Gastrocnemius medialis (tissue), 4 donors: ENCODE results near the gene C10orf105. TPM values are rescaled to one million over a fixed set of nuclear protein-coding genes. Genes with fewer than 3 reads are reported as not detected.

ENCODE experiments used
- ATAC-seq, 2 donors: fragments of 150-250 bp; one replicate each; pipeline ENCODE4 v1.9.1; 2016
- DNase-seq, 2 donors: peaks; one replicate each; pipeline ENCODE4 v3.0.0-alpha.2; 2019
- H3K27ac ChIP-seq, 4 donors: fragments of 200-600 bp; sonication (generic); 1 replicate in 1 of 4; 2 replicates in 3 of 4; pipeline ENCODE4 v1.5.1; 2016 to 2018; ENCODE audit warnings: mild to moderate bottlenecking in 2 of 4, moderate library complexity in 1 of 4
- H3K27me3 ChIP-seq, 3 donors: fragments of 200-600 bp; sonication (generic) in 2 of 3; 1 replicate in 1 of 3; 2 replicates in 2 of 3; pipeline versions ENCODE4 v1.5.1 to v1.6.0; 2016 to 2019; ENCODE audit warnings: mild to moderate bottlenecking in 1 of 3, moderate library complexity in 1 of 3
- H3K36me3 ChIP-seq, 2 donors: fragments of 200-600 bp; sonication (generic) in 1 of 2; one replicate each; pipeline ENCODE4 v1.5.1; 2017 to 2018
- H3K4me1 ChIP-seq, 2 donors: fragments of 200-600 bp; sonication (generic) in 1 of 2; one replicate each; pipeline ENCODE4 v1.5.1; 2016 to 2017; ENCODE audit warnings: mild to moderate bottlenecking in 2 of 2
- H3K4me3 ChIP-seq, 4 donors: fragments of 200-600 bp; sonication (generic) in 3 of 4; 1 replicate in 1 of 4; 2 replicates in 3 of 4; pipeline ENCODE4 v1.5.1; 2016 to 2019; ENCODE audit warnings: mild to moderate bottlenecking in 2 of 4
- H3K9me3 ChIP-seq, 3 donors: fragments of 200-600 bp; sonication (generic) in 2 of 3; 1 replicate in 1 of 3; 2 replicates in 2 of 3; pipeline ENCODE4 v1.5.1; 2016 to 2019
- POLR2A ChIP-seq, 2 donors: fragments of 450-650 bp; IDR thresholded peaks; one replicate each; pipeline ENCODE4 v1.6.1; 2017; ENCODE audit warnings: antibody characterized with exemption in 2 of 2, mild to moderate bottlenecking in 2 of 2, moderate library complexity in 2 of 2
- in situ Hi-C, 4 donors: fragments of 200-750 bp; cut with MboI; loops; one replicate each; pipeline versions ENCODE4 v1.15.0 to v1.8.0; 2017; ENCODE audit warnings: low sequenced_read_pairs in 4 of 4
- intact Hi-C: fragments of 100-400 bp; cut with DNase I; formaldehyde crosslinking; loops from one replicate; pipeline ENCODE4 v1.15.1; 2023; ENCODE audit warnings: low total_unique reads
- total RNA-seq, 4 donors: library from RNA; depleted of rRNA; stranded (reverse); fragments of >200 nt; gene quantifications; one replicate each; pipeline versions ENCODE4 v1.1.0 to v1.2.3, GENCODE V29; 2016
- TF ChIP-seq, protein P1 (sequence below), 5 experiments: fragments of 450-650 bp in 3 of 5; fragments of 200-600 bp in 2 of 5; sonication (generic) in 2 of 5; IDR thresholded peaks in 4 of 5; conservative IDR thresholded peaks in 1 of 5; 1 replicate in 4 of 5; 2 replicates in 1 of 5; pipeline ENCODE4 v1.5.1; 2016 to 2019; ENCODE audit warnings: antibody characterized with exemption in 5 of 5, mild to moderate bottlenecking in 3 of 5, moderate library complexity in 3 of 5

C10orf105 gene
- total RNA-seq, 4 donors from 2014 or later, result not detected

DNA sequence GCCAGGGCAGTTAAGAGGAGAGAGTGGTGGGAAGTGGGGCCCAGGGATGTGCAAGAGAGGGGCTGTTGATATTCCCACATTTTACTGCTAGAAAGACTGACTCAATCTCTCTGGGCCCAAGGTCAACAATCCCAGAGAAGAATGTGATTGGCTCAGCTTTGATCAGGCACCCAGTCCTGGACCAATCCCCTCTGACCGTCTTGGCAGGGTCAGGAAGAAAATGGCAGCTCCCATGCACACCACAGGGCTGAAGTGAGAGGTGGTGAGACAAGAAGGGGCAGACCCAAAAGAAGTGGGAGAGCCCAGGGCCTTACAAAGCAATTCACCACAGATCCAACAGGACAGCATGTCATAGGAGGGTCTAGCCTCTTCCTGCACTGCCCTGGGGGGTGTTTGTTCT is 3.3 kb upstream of the C10orf105 start:
- in situ Hi-C loops, result no loop called here
- intact Hi-C loops, result no loop called here

DNA sequence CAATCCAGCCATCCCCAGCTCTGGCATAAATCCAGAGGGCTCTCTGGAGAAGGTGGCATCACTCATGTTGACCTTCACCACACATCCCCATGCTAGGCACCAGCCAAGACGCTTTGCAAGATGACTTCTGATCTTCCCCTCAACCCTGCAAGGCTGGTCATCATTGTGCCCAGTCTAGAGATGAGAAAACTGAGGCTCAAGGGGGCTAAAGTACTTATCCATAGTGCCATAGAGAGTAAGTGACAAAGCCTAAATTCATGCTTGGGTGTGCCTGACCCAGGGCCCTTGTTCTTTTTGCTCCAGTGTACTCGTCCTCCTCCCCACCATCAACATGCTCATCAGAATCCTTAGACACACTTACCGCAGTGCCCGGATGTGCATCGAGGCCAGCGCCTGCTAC is 1.7 kb upstream of the C10orf105 start:
- intact Hi-C loops, result no loop called here
- in situ Hi-C loops, result no loop called here
- TF ChIP-seq, protein P1, sequence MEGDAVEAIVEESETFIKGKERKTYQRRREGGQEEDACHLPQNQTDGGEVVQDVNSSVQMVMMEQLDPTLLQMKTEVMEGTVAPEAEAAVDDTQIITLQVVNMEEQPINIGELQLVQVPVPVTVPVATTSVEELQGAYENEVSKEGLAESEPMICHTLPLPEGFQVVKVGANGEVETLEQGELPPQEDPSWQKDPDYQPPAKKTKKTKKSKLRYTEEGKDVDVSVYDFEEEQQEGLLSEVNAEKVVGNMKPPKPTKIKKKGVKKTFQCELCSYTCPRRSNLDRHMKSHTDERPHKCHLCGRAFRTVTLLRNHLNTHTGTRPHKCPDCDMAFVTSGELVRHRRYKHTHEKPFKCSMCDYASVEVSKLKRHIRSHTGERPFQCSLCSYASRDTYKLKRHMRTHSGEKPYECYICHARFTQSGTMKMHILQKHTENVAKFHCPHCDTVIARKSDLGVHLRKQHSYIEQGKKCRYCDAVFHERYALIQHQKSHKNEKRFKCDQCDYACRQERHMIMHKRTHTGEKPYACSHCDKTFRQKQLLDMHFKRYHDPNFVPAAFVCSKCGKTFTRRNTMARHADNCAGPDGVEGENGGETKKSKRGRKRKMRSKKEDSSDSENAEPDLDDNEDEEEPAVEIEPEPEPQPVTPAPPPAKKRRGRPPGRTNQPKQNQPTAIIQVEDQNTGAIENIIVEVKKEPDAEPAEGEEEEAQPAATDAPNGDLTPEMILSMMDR (IDR thresholded peaks at IDR 0.05 in 4 of 5, conservative IDR thresholded peaks at IDR 0.05 in 1 of 5), result no peak
- no peak for TF ChIP-seq POLR2A (IDR thresholded peaks at IDR 0.05)
- no peak overlapping the region for H3K27ac ChIP-seq
- H3K4me1 ChIP-seq, result peaks cover 5 to 13% of the 10 kb centered on the region in 2 donors
- DNase-seq (no peak), ATAC-seq (no peak)
- H3K27me3 ChIP-seq, result no peaks in the 10 kb centered on the region
- H3K36me3 ChIP-seq, result no peaks in the 10 kb centered on the region
- no peaks in the 10 kb centered on the region for H3K9me3 ChIP-seq
- H3K4me3 ChIP-seq, result no peak overlapping the region

More for the DNA sequence above, 3.3 kb upstream of the C10orf105 start:
- Histone ChIP-seq H3K9me3 (no peaks in the 10 kb centered on the region), H3K4me3 (no peak overlapping the region), H3K4me1 (peaks cover 14 to 25% of the 10 kb centered on the region in 2 donors), H3K27me3 (no peaks in the 10 kb centered on the region), H3K36me3 (no peaks in the 10 kb centered on the region), H3K27ac (no peak overlapping the region)
- DNase-seq (no peak), ATAC-seq (no peak)
- TF ChIP-seq, protein P1 (IDR thresholded peaks at IDR 0.05 in 4 of 5, conservative IDR thresholded peaks at IDR 0.05 in 1 of 5), result no peak
- no peak for TF ChIP-seq POLR2A (IDR thresholded peaks at IDR 0.05)

DNA sequence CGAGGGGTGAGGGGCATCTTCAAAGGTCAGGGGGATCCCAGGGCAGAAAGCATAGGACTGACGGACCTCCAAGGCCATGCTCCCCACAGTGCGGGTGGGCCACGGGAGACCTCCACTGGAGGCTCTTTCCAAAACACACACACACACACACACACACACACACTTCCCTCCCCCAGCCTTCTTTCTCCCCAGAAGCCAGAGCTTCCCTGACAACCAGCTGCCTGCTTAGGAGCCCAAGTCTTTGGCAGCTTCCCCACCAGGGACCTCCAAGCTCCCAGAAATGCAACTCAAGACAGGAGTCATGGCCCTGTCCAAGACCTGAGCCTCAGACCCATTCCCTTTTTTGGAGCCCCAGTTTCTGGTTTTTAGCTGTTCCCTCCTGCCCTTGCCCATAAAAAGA is 710 bp upstream of the C10orf105 start:
- ATAC-seq (no peak), DNase-seq (no peak)
- TF ChIP-seq, protein P1 (IDR thresholded peaks at IDR 0.05 in 4 of 5, conservative IDR thresholded peaks at IDR 0.05 in 1 of 5), result no peak
- TF ChIP-seq POLR2A (IDR thresholded peaks at IDR 0.05), result no peak
- Histone ChIP-seq H3K36me3 (no peaks in the 10 kb centered on the region), H3K4me3 (no peak overlapping the region), H3K4me1 (peaks cover 5 to 9% of the 10 kb centered on the region in 2 donors), H3K27me3 (no peaks in the 10 kb centered on the region), H3K27ac (no peak overlapping the region), H3K9me3 (no peaks in the 10 kb centered on the region)
- in situ Hi-C loops (no loop called here), intact Hi-C loops (no loop called here)

DNA sequence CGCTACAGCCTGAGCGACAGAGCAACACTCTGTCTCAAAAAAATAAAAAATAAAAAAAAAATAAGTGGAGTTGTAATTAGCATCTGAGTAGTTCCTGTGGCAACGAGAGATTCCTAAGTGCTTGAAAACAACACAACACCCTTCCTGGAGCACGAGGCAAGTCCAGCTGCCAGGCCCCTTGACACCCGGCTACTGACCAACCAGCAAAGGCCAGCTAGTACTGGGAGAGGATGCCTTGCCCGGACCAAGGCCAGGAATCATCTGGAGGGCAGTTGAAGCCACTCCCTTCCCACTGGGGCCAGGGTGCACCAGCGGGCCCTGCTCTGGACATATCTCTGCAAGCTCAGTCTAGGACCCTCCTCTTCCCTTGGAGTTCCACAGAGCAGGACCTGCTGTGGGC is 536 bp downstream of the C10orf105 start:
- intact Hi-C loops (no loop called here), in situ Hi-C loops (no loop called here)
- H3K36me3 ChIP-seq, result no peaks in the 10 kb centered on the region
- H3K9me3 ChIP-seq, result no peaks in the 10 kb centered on the region
- H3K4me1 ChIP-seq, result peaks cover 13 to 22% of the 10 kb centered on the region in 2 donors
- ATAC-seq, result peak; percentile 40 to 51
- peak overlapping the region in 1 of 4 donors; percentile 8 for H3K27ac ChIP-seq
- DNase-seq, result no peak
- TF ChIP-seq POLR2A (IDR thresholded peaks at IDR 0.05), result no peak
- TF ChIP-seq, protein P1 (IDR thresholded peaks at IDR 0.05 in 4 of 5, conservative IDR thresholded peaks at IDR 0.05 in 1 of 5), result no peak
- no peaks in the 10 kb centered on the region for H3K27me3 ChIP-seq
- H3K4me3 ChIP-seq, result no peak overlapping the region

DNA sequence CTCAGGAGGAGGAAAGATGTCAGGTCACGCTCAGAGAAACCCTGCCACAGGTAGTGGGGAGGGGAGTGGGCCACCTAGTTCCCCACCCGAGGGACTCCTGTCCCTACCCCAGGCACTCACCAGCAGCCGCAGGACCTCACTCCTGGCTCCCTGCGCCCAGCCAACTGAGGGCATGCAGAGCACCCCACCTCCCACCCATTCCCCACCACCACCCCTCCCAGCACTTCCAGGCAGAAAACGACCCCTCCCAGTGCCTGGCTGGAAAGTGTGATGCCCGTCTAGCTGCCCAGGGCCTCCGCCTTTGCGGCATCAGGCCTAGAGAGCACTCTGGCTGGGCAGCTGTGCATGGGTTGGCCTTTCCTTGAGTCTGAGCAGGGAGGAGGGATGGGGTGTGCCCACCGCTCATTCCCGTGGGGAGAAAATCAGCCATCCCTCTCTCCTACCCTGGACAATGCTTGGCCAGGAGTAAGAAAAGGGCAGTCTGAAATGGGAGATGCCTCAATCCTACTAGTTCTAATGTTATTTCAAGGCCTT is 1.3 kb downstream of the C10orf105 start:
- no peak overlapping the region for H3K27ac ChIP-seq
- no peaks in the 10 kb centered on the region for H3K36me3 ChIP-seq
- no peak overlapping the region for H3K4me3 ChIP-seq
- H3K27me3 ChIP-seq, result no peaks in the 10 kb centered on the region
- no peak for DNase-seq
- ATAC-seq, result no peak
- TF ChIP-seq, protein P1 (IDR thresholded peaks at IDR 0.05 in 4 of 5, conservative IDR thresholded peaks at IDR 0.05 in 1 of 5), result no peak
- no peak for TF ChIP-seq POLR2A (IDR thresholded peaks at IDR 0.05)
- in situ Hi-C loops, result no loop called here
- H3K4me1 ChIP-seq, result peaks cover 21 to 30% of the 10 kb centered on the region in 2 donors
- intact Hi-C loops, result no loop called here
- H3K9me3 ChIP-seq, result no peaks in the 10 kb centered on the region
